HEK293 (cell line): ENCODE measurements around the gene CDK10.

Experiments
- CTCF ChIA-PET: fragments of 350-600 bp; formaldehyde crosslinking; extraction: SDS; loops from one replicate; lab custom pipeline; 2021; ENCODE audit warnings: antibody characterized with exemption; lab: Yijun Ruan, JAX
- POLR2A ChIA-PET: fragments of 300-600 bp; formaldehyde crosslinking; extraction: SDS; loops from one replicate; lab custom pipeline; 2020; ENCODE audit warnings: antibody characterized with exemption, inconsistent platforms; lab: Yijun Ruan, JAX
- H3K27ac ChIP-seq: fragments of 200-500 bp; sonication (Bioruptor generic); 2 replicates; pipeline ENCODE4 v1.5.1; 2014; ENCODE audit warnings: low read depth, low read length, control low read depth, inconsistent platforms; ENCODE audit errors: extremely low read depth
- H3K36me3 ChIP-seq, 2 experiments: fragments of 200-500 bp in 1 of 2; sonication (Bioruptor generic) in 1 of 2; 1 replicate in 1 of 2; 2 replicates in 1 of 2; pipeline ENCODE4 v1.5.1; 2014 to 2017; ENCODE audit warnings: inconsistent platforms in 2 of 2, low read length in 2 of 2; ENCODE audit not compliant: control insufficient read depth in 2 of 2, insufficient read depth in 1 of 2
- H3K4me1 ChIP-seq: fragments of 200-500 bp; sonication (Bioruptor generic); 2 replicates; pipeline ENCODE4 v1.5.1; 2014; ENCODE audit warnings: mild to moderate bottlenecking, low read length, inconsistent platforms; ENCODE audit not compliant: control insufficient read depth, insufficient read depth
- H3K4me3 ChIP-seq: 2 replicates; pipeline ENCODE4 v1.5.1; 2011; ENCODE audit warnings: low read depth, mild to moderate bottlenecking, control low read depth, low read length, moderate library complexity
- H3K9me3 ChIP-seq: fragments of 200-500 bp; sonication (Bioruptor generic); 2 replicates; pipeline ENCODE4 v1.5.1; 2014; ENCODE audit warnings: low read depth, low read length, inconsistent platforms; ENCODE audit not compliant: control insufficient read depth, insufficient read depth
- GLI2 ChIP-seq: fragments of 450-650 bp; formaldehyde crosslinking; IDR thresholded peaks from 2 replicates; pipeline ENCODE4; 2017; ENCODE audit warnings: missing biosample characterization, missing genetic modification characterization, low read depth, borderline replicate concordance
- GLIS2 ChIP-seq: fragments of 450-650 bp; formaldehyde crosslinking; IDR thresholded peaks from 2 replicates; pipeline ENCODE4 v1.5.1; 2016; ENCODE audit warnings: missing biosample characterization, missing genetic modification characterization
- OVOL3 ChIP-seq: fragments of 450-650 bp; formaldehyde crosslinking; IDR thresholded peaks from 2 replicates; pipeline ENCODE4 v1.5.1; 2016; ENCODE audit warnings: missing biosample characterization, missing genetic modification characterization
- SETDB1 ChIP-seq: IDR thresholded peaks from one replicate; pipeline ENCODE4 v1.6.1; 2017; ENCODE audit warnings: mild to moderate bottlenecking, low read length, moderate library complexity, mixed read lengths; ENCODE audit not compliant: insufficient read length
- SP7 ChIP-seq: fragments of 450-650 bp; formaldehyde crosslinking; IDR thresholded peaks from 2 replicates; pipeline ENCODE4 v1.5.1; 2016; ENCODE audit warnings: missing biosample characterization, missing genetic modification characterization
- ZBTB8A ChIP-seq: fragments of 450-650 bp; formaldehyde crosslinking; IDR thresholded peaks from 2 replicates; pipeline ENCODE4 v1.5.1; 2016; ENCODE audit warnings: missing biosample characterization, missing genetic modification characterization
- ZNF114 ChIP-seq: fragments of 450-650 bp; formaldehyde crosslinking; IDR thresholded peaks from 2 replicates; pipeline ENCODE4 v1.5.0; 2017; ENCODE audit warnings: missing biosample characterization, missing genetic modification characterization
- ZNF19 ChIP-seq: fragments of 450-650 bp; formaldehyde crosslinking; IDR thresholded peaks from 2 replicates; pipeline ENCODE4; 2016; ENCODE audit warnings: missing biosample characterization, missing genetic modification characterization, low read depth
- ZNF214 ChIP-seq: fragments of 450-650 bp; formaldehyde crosslinking; IDR thresholded peaks from 2 replicates; pipeline ENCODE4 v1.5.1; 2017; ENCODE audit warnings: missing biosample characterization, mild to moderate bottlenecking, missing genetic modification characterization, borderline replicate concordance
- ZNF324 ChIP-seq: fragments of 450-650 bp; formaldehyde crosslinking; IDR thresholded peaks from 2 replicates; pipeline ENCODE4 v1.5.1; 2016; ENCODE audit warnings: missing biosample characterization, missing genetic modification characterization
- ZNF366 ChIP-seq: fragments of 450-650 bp; formaldehyde crosslinking; conservative IDR thresholded peaks from 2 replicates; pipeline ENCODE4 v1.5.1; 2016; ENCODE audit warnings: missing biosample characterization, missing genetic modification characterization
- ZNF530 ChIP-seq: fragments of 450-650 bp; formaldehyde crosslinking; IDR thresholded peaks from 2 replicates; pipeline ENCODE4 v1.5.1; 2016; ENCODE audit warnings: low read depth, missing biosample characterization, missing genetic modification characterization
- ZNF610 ChIP-seq: fragments of 450-650 bp; formaldehyde crosslinking; IDR thresholded peaks from 2 replicates; pipeline ENCODE4 v1.5.1; 2016; ENCODE audit warnings: missing biosample characterization, missing genetic modification characterization, borderline replicate concordance
- ZNF837 ChIP-seq: fragments of 450-650 bp; formaldehyde crosslinking; IDR thresholded peaks from 2 replicates; pipeline ENCODE4 v1.5.1; 2016; ENCODE audit warnings: missing biosample characterization, missing genetic modification characterization
- TF ChIP-seq, protein P1 (sequence below): fragments of 450-650 bp; formaldehyde crosslinking; IDR thresholded peaks from 2 replicates; pipeline ENCODE4 v1.5.1; 2016; ENCODE audit warnings: missing biosample characterization, missing genetic modification characterization
- TF ChIP-seq, protein P2 (sequence below): fragments of 450-650 bp; formaldehyde crosslinking; IDR thresholded peaks from 2 replicates; pipeline ENCODE4 v1.5.1; 2017; ENCODE audit warnings: missing biosample characterization, missing genetic modification characterization

The CDK10 gene

GRCh38 chr16:89691231-89691985 lies 4.9 kb downstream of the CDK10 start:
- no peak for TF ChIP-seq ZNF837
- TF ChIP-seq ZNF530 (tag by site-specific recombination): no peak
- no peak for TF ChIP-seq ZNF114 (tag by site-specific recombination)
- TF ChIP-seq ZNF610 (tag by site-specific recombination): no peak
- TF ChIP-seq ZNF19 (tag by site-specific recombination): no peak
- no peak for TF ChIP-seq SP7
- TF ChIP-seq, all 188 proteins: peak for 0
- no peaks in the 10 kb centered on the region for H3K9me3 ChIP-seq
- ChIA-PET POLR2A (no interaction called here), CTCF (interaction anchor here (0.5 to 0.6 kb wide), 2 partner anchors 9 to 156 kb away, joined by 3 to 4 read pairs; no protein-coding TSS in a partner anchor)
- H3K4me1 ChIP-seq: no peaks in the 10 kb centered on the region
- no peak overlapping the region for H3K4me3 ChIP-seq
- no peak overlapping the region for H3K27ac ChIP-seq
- peaks cover 0 to 64% of the 10 kb centered on the region in 2 experiments; a peak in 2 of 3 replicates for H3K36me3 ChIP-seq

- no peaks in the 10 kb centered on the region for H3K4me1 ChIP-seq
- TF ChIP-seq ZBTB8A (tag by site-specific recombination) (peak; percentile 50), ZNF366 (tag by site-specific recombination) (no peak), ZNF324 (tag by site-specific recombination) (no peak), GLI2 (no peak), SETDB1 (no peak), OVOL3 (no peak)
- TF ChIP-seq, protein P1, sequence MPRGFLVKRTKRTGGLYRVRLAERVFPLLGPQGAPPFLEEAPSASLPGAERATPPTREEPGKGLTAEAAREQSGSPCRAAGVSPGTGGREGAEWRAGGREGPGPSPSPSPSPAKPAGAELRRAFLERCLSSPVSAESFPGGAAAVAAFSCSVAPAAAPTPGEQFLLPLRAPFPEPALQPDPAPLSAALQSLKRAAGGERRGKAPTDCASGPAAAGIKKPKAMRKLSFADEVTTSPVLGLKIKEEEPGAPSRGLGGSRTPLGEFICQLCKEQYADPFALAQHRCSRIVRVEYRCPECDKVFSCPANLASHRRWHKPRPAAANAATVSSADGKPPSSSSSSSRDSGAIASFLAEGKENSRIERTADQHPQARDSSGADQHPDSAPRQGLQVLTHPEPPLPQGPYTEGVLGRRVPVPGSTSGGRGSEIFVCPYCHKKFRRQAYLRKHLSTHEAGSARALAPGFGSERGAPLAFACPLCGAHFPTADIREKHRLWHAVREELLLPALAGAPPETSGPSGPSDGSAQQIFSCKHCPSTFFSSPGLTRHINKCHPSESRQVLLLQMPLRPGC (tag by site-specific recombination): no peak
- TF ChIP-seq, protein P2, sequence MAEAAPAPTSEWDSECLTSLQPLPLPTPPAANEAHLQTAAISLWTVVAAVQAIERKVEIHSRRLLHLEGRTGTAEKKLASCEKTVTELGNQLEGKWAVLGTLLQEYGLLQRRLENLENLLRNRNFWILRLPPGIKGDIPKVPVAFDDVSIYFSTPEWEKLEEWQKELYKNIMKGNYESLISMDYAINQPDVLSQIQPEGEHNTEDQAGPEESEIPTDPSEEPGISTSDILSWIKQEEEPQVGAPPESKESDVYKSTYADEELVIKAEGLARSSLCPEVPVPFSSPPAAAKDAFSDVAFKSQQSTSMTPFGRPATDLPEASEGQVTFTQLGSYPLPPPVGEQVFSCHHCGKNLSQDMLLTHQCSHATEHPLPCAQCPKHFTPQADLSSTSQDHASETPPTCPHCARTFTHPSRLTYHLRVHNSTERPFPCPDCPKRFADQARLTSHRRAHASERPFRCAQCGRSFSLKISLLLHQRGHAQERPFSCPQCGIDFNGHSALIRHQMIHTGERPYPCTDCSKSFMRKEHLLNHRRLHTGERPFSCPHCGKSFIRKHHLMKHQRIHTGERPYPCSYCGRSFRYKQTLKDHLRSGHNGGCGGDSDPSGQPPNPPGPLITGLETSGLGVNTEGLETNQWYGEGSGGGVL: no peak
- ChIA-PET POLR2A (no interaction called here), CTCF (interaction anchor here (0.6 kb wide), 1 partner anchor 8 kb away, joined by 3 read pairs; no protein-coding TSS in a partner anchor)
- H3K9me3 ChIP-seq: no peaks in the 10 kb centered on the region
- no peak overlapping the region for H3K27ac ChIP-seq
- no peak overlapping the region for H3K4me3 ChIP-seq
- peaks cover 0 to 71% of the 10 kb centered on the region in 2 experiments; a peak in 2 of 3 replicates for H3K36me3 ChIP-seq
Observed at GRCh38 chr16:89691986-89692569, 5.6 kb downstream of the CDK10 start.

GRCh38 chr16:89693289-89693731 lies 6.8 kb downstream of the CDK10 start:
- TF ChIP-seq ZNF214 (tag by site-specific recombination) (no peak), GLIS2 (tag by site-specific recombination) (0 out of 2 replicates have a peak, but pooled peaks have one; percentile 10)
- POLR2A ChIA-PET: interaction anchor here (1.8 kb wide), 1 partner anchor 13 kb away, joined by 4 read pairs; no protein-coding TSS in a partner anchor
- H3K36me3 ChIP-seq: peaks cover 0 to 81% of the 10 kb centered on the region in 2 experiments; a peak in 2 of 3 replicates

More at GRCh38 chr16:89693289-89693731, 6.8 kb downstream of the CDK10 start:
- no peak overlapping the region for H3K27ac ChIP-seq
- no peaks in the 10 kb centered on the region for H3K9me3 ChIP-seq
- no peaks in the 10 kb centered on the region for H3K4me1 ChIP-seq
- CTCF ChIA-PET: no interaction called here
- H3K4me3 ChIP-seq: no peak overlapping the region
